NCI-H2196 (cell line): ENCODE results near the gene UNC13B.
"Not testable (repeated sequence)": the region's sequence is repeated elsewhere in the genome, so short reads cannot be mapped to it uniquely, and the experiment has no call there.

Source experiments
- DNase-seq: peaks from one replicate; lab custom pipeline; 2025; ENCODE audit not compliant: unreplicated experiment; lab: John Stamatoyannopoulos, UW

UNC13B gene

DNA sequence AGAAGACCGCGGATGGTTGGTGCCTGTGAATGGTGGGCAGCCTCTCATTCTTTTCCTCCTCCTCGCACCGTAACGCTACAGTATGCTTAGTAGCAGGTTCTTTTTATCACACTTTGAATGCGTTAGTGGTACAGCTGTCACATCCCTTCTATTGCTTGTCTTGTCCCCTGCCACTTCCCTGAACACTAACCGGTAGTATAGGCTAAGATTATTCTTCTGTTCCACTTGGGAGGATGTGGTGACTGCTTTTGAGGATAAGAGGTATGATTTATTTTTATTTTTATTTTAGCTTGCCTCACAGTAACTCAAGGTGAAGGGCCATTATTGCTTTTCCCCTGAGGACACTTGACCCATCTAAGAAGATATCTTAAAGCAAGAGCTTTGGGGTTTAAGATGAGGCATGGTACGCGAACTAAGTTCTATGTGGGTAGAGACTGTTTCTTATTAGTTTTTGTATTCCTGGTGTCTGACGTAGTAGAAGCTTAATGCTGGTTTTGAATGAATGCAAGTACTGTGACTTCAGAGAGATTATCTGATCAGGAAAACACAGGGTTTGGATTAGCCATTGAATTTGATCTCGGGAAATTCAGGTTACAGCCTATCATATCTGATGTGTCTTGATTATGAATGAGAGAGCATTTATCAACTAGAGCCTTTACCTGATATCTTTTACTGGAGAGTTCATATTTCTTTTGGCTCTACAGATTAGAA is 951 bp downstream of the UNC13B start:
- no peak for DNase-seq

DNA sequence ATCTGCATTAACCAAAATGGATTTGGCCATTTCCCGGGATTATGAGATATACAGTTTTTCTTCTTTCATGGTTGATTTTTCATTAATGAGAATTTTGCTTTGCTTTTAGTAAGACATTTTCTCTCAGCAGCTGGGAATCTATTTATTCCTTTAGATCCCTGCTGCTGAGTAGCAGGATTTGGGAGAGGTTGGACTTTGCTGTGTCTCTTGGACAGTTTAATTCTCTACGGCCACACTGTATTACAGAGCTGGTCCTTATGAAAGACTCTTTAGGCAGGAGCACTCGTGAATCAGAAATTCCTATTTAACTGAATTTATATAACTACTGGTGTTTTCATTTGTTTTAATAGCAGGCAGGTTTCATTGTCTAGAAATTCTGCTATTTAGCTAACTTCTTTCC is 1.6 kb downstream of the UNC13B start:
- DNase-seq: no peak

DNA sequence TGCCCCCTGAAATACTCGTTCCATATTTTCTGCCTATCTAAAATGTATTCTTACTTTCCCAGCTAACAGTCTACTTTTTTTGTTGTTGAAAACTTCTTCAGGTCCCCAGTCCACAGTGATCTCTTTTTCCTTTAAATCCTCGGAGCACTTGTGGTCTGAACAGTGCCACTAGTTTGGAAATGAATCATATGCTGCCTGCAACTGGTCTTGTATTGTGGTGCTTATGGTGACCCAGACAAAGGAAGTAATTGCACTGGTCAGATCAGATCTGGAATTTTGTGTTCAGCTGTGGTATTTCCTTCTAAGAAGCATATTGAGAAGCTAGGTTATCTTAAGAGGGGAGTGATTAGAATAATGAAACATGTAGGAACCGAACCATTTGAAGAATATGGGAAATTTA is 2.9 kb downstream of the UNC13B start:
- DNase-seq: no peak

DNA sequence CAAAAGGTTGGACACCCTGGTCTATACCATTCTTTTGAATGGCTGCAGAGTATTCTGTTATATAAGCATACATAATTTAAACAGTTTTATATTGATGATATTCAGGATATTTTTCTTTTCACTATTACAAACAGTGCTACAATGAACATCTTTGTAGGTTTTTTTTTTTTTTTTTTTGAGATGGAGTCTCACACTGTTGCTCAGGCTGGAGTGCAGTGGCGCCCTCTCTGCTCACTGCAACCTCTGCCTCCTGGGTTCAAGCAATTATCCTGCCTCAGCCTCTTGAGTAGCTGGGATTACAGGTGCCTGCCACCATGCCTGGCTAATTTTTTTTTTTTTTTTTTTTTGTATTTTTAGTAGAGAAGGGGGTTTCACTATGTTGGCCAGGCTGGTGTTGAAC is 5.6 kb downstream of the UNC13B start:
- DNase-seq: not testable (repeated sequence)

DNA sequence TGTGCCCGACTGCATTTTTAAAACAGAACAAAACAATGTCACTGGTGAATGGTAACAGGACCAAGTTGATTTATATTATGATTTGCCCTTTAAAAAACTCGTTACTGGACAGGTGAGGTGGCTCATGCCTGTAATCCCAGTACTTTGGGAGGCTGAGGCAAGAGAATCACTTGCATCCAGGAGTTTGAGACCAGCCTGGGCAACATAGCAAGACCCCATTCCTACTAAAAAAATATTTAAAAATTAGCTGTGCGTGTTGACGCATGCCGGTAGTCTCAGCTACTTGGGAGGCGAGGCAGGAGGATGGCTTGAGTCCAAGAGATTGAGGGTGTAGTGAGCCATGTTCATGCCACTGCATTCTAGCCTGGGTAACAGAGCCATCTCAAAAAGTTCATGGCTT is 7.2 kb downstream of the UNC13B start:
- DNase-seq: no peak

DNA sequence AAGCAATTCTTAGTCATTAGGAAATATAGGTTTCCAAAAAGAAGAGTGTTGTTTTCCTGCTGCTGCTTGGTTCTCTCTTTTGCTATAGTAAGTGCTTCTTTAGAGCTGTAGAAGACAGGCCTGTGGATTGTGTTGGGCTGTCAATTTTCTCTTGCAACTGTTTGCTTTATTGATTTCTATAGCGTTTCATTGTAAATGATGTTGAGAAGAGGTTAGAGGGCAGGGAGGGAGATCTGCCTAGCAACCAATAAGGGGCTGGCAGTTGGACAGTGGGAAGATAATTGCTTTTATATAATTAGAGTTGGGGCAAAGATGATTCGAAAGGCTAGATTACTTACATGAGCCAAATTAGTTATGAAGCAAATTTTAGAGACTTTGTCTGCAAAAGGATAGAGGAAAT is 11.1 kb downstream of the UNC13B start:
- DNase-seq: no peak

DNA sequence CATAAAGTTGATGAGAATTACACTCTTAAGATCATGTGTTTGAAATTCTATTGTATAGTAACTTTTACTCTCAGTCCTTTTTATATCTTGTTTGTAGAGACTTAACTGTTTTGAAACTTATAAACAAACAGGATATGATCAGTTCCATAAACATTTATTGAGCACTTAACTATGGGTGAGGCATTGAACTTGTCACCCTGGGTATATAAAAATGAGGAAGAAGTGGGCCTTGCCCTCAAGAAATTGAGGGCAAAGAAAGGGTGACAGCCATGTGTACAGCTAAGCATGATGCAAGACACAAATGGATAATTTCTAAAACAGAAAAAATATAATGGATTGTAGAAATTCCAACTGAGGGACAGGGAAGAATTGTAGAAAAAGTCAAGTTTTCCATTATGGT is 15.7 kb downstream of the UNC13B start:
- no peak for DNase-seq

DNA sequence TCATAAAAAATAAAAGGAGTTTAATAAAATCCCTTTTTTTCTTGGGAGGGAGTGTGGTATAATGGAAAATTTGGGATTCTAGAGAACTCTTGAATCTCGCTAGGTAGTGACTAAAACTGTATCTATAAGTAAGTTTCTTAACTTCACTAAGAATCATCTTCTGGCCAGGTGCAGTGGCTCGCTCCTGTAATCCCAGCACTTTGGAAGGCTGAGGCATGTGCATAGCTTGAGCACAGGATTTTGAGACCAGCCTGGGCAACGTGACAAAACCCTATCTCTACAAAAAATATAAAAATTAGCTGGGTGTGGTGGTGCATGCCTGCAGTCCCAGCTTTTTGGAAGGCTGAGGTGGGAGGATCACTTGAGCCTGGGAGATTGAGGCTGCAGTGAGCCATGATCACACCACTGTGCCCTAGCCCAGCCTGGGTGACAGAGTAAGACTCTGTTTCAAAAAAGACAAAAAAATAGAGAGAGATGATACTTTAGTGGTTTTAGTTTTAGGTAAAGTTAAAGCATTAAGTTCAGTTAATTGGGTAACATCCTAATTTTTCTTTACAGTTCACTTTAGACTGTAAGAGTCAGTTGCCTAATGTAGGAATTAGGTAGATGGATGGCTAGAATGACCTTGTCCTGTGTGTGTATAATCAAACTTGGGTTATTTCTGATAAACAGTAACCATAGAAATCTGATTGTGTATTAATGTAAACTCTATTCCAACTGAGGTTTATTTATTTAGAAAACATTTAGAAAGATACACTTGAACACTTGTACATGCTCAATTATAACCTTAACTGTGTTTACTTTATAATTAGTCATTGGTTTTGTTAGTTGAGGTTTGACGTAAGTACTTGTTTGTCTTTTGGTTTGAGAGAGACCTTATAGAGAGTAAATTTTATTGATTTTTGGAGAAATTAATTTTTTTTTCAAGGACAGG is 17.8 kb downstream of the UNC13B start:
- no peak for DNase-seq

DNA sequence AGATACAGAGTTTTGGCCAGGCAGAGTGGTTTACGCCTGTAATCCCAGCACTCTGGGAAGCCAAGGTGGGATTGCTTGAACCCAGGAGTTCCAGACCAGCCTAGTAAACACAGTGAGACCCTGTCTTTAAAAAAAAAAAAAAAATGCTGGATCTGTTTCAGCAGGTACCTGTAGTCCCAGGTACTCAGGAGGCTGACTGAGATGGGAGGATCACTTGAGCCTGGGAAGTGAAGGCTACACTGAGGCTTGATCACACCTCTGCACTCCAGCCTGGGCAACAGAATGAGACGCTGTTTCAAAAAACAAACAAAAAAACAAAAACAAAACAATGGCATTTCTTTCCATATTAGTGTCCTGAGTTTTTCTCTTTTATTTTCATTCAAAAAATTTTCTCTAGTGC is 19.0 kb downstream of the UNC13B start:
- DNase-seq: no peak

DNA sequence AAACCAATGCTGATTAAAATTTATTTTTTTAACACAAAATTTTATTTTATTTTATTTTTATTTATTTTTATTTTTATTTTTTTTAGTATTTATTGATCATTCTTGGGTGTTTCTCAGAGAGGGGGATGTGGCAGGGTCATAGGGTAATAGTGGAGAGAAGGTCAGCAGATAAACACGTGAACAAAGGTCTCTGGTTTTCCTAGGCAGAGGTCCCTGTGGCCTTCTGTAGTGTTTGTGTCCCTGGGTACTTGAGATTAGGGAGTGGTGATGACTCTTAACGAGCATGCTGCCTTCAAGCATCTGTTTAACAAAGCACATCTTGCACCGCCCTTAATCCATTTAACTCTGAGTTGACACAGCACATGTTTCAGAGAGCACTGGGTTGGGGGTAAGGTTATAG is 20.6 kb downstream of the UNC13B start:
- not testable (repeated sequence) for DNase-seq

DNA sequence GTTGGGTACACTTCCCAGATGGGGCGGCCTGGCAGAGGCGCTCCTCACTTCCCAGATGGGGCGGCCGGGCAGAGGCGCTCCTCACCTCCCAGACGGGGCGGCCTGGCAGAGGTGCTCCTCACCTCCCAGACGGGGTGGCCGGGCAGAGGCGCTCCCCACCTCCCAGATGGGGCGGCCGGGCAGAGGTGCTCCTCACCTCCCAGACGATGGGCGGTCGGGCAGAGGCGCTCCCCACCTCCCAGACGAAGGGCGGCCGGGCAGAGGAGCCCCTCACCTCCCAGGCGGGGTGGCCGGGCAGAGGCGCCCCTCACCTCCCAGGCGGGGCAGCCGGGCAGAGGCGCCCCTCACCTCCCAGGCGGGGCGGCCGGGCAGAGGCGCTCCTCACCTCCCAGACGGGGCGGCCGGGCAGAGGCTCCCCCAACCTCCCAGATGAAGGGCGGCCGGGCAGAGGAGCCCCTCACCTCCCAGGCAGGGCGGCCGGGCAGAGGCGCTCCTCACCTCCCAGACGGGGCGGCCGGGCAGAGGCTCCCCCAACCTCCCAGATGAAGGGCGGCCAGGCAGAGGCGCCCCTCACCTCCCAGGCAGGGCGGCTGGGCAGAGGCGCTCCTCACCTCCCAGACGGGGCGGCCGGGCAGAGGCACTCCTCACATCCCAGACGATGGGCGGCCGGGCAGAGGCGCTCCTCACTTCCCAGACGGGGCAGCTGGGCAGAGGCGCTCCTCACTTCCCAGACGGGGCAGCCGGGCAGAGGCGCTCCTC is 21.4 kb downstream of the UNC13B start:
- not testable (repeated sequence) for DNase-seq

DNA sequence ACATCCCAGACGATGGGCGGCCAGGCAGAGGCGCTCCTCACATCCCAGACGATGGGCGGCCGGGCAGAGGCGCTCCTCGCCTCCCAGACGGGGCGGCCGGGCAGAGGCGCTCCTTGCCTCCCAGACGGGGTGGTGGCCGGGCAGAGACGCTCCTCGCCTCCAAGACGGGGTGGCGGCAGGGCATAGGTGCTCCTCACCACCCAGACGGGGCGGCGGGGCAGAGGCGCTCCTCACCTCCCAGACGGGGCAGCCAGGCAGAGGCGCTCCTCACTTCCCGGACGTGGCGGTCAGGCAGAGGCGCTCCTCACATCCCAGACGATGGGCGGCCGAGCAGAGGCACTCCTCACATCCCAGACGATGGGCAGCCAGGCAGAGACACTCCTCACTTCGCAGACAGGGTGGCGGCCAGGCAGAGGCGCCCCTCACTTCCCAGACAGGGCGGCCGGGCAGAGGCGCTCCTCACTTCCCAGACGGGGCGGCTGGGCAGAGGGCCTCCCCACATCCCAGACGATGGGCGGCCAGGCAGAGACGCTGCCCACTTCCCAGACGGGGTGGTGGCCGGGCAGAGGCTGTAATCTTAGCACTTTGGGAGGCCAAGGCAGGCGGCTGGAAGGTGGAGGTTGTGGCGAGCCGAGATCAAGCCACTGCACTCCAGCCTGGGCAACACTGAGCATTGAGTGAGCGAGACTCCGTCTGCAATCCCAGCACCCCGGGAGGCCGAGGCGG is 22.1 kb downstream of the UNC13B start:
- not testable (repeated sequence) for DNase-seq

DNA sequence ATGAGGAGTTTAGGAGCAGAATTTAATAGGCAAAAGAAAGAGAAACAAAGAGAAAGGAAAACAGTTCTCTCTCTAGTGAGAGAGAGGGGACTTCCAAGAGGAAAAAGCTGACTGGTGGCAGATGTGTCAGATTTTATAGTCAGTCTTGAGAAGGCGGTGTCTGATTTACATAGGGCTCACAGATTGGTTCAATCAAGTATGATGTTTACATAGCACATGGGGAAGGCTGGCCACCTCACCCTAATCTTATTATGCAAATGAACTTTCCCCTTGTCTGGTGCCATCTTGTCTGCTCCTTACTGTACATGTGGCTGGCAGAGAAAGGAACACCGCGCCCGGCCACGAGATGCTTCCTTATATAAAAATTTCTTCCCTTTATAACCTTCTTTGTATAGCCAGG is 24.7 kb downstream of the UNC13B start:
- no peak for DNase-seq

DNA sequence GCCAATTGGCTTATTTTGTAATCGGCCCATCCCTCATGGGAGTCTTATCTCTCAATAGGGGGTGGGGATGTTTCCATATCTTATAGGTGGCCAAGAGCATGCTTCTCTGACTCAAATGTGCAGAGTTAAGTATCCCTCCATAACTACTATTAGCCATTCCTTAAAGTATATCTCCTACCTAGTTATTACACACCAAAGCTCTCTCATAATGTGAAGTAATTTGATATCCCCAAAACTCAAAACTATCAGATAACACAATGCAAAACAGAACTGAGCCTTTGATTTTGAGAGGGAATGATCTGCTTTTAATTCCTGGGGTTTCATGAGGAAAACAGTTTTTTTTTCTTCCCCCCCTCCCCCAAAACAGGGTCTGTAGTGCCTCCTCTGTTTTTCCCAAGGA is 28.4 kb downstream of the UNC13B start:
- DNase-seq: no peak

DNA sequence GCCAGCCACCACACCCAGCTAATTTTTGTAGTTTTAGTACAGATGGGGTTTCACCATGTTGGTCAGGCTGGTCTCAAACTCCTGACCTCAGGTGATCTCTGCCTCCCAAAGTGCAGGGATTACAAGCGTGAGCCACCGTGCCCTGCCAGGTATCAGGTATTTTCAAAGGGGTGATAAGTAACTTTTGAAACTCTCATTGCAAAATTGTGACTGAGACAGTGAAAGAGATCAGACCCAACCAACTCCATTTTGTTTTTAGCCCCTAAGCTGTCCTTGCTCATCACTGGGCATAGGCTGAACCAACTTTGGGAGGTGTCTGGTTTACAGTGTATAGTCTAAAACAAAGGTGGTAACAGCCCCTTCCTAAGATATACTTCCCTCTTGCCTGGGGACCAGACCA is 29.3 kb downstream of the UNC13B start:
- DNase-seq: no peak

DNA sequence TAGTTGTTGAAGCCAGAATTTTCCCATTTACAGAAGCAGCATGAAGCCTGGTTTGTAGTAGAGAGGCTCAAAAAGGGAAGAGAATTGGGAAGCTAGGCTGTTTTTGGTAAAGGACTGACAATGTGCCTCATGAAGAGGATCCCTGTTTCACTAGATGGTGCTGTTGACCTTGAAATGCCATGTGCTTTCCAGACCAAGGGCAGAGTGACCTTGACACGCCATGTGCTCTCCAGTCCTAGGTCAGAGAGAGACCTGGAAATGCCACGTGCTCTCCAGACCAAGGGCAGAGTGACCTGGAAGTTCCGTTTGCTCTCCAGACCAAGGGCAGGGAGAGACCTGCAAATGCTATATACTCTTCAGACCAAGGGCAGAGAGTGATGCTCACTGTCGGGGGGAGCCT is 32.0 kb downstream of the UNC13B start:
- DNase-seq: no peak

DNA sequence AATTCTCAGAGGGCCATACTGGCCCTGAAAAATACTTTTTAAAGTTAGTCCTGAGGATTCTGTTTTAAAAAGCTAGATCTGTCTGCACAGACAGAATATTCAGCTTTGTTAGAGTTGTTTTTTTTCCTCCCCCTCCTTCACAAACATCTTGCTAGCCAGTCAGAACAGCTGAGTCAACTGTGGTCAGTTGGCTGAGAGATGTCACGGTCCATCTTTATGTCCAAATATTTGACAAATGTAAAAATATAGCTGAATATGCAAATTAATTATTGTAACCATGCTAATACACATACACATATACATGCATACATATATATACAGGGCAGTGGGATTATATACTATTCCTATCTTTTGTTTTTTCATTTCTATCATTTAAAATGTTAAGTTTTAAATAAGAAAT is 33.9 kb downstream of the UNC13B start:
- DNase-seq: no peak

DNA sequence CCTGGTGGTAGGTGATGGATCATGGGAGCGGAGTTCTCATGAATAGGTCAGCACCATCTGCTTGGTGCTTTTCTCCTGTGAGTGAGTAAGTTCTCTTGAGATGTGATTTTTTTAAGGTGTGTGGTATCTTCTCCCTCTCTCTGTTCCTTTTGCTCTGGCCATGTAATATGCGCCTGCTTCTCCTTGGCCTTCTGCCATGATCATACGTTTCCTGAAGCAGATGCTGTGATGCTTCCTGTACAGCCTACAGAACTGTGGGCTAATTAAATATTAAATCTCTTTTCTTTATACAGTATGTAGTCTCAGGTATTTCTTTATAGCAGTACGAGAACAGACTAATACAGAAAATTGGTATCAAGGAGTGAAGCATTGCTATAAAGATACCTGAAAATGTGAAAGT is 36.4 kb downstream of the UNC13B start:
- DNase-seq: no peak

DNA sequence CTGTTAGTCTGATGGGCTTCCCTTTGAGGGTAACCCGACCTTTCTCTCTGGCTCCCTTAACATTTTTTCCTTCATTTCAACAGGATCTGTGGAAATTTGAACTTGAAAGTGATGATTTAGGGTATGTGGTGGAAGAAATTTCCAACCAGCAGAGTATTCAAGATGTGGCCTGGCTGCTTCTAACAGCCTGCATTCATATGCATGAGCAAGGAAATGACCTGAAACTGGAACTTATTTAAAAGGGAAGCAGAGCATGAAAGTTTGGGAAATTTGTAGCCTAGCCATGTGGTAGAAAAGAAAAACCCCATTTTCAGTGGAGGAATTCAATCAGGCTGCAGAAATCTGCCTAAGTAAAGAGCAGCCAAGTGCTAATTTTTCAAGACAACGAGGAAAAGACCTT is 41.7 kb downstream of the UNC13B start:
- no peak for DNase-seq

DNA sequence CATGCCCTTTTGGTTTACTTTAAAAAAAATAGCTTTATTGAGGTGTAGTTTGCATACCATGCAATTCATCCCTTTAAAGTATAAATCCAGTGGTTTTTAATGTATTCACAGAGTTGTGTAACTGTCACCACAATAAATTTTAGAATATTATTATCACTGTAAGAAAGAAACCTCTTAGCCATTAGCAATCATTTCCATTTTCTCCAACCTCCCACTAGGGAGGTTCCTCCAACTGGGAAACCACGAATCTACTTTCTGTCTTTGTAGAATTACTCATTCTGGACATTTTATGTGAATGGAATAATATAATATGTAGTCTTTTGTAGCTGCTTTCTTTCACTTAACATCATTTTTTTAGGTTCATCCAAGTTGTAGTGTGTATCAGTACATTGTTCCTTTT is 43.5 kb downstream of the UNC13B start:
- DNase-seq: no peak

DNA sequence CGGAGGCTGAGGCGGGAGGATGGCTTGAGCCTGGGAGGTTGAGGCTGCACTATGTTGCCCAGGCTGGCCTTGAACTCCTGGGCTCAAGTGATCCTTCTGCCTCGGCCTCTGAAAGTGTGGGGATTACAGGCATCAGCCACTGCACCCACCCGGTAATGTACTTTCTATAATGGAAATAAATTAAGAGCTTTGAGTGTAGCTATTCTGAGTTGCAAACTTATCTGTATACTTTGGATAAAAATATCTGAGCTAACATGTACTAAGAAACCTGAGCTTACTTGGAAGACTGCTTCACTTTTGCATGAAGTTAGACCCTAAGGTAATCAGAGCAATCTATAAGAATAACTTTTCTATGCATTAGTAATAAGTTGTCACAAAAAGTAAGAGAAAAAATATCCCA is 50.0 kb downstream of the UNC13B start:
- DNase-seq: no peak
